Breast epithelium (tissue), 4 donors: ENCODE measurements around the gene NR5A1. TPM values are rescaled to one million over a fixed set of nuclear protein-coding genes. Genes with fewer than 3 reads are reported as not detected.
A peak's percentile ranks its signal among the peaks of the same experiment; 100 is the strongest.

Experiments used
- DNase-seq, 2 donors: peaks; one replicate each; pipeline ENCODE4 v3.0.0-alpha.2; 2019; ENCODE audit warnings: low spot score in 2 of 2
- H3K27ac ChIP-seq, 2 donors: fragments of 200-600 bp; sonication (generic) in 1 of 2; one replicate each; pipeline ENCODE4 v1.5.1; 2016 to 2019; ENCODE audit warnings: mild to moderate bottlenecking in 1 of 2
- H3K27me3 ChIP-seq, 2 donors: fragments of 200-600 bp; sonication (generic) in 1 of 2; one replicate each; pipeline versions ENCODE4 v1.5.1 to v1.6.0; 2017 to 2019; ENCODE audit warnings: control low read depth in 1 of 2, mild to moderate bottlenecking in 1 of 2
- H3K36me3 ChIP-seq: fragments of 200-600 bp; one replicate; pipeline ENCODE4 v1.5.1; 2019
- H3K4me1 ChIP-seq, 2 donors: fragments of 200-600 bp; sonication (generic); one replicate each; pipeline ENCODE4 v1.5.1; 2016 to 2019; ENCODE audit warnings: control low read depth in 1 of 2
- H3K4me3 ChIP-seq, 3 donors: fragments of 200-600 bp; sonication (generic); 1 replicate in 2 of 3; 2 replicates in 1 of 3; pipeline ENCODE4 v1.5.1; 2016 to 2019; ENCODE audit warnings: mild to moderate bottlenecking in 3 of 3, moderate library complexity in 2 of 3
- H3K9me3 ChIP-seq, 2 donors: fragments of 200-600 bp; sonication (generic) in 1 of 2; one replicate each; pipeline ENCODE4 v1.5.1; 2016 to 2019; ENCODE audit warnings: control low read depth in 1 of 2
- POLR2A ChIP-seq: fragments of 450-650 bp; IDR thresholded peaks from one replicate; pipeline ENCODE4 v1.6.1; 2016; ENCODE audit warnings: antibody characterized with exemption, mild to moderate bottlenecking, moderate library complexity
- POLR2AphosphoS5 ChIP-seq, 3 donors: sonication (generic); formaldehyde crosslinking; IDR thresholded peaks; one replicate each; pipeline ENCODE4 v1.6.1; 2017; ENCODE audit warnings: antibody characterized with exemption in 3 of 3
- intact Hi-C: fragments of 100-400 bp; cut with DNase I; formaldehyde crosslinking; loops from one replicate; pipeline ENCODE4 v1.15.1; 2023; ENCODE audit warnings: low total_unique reads
- total RNA-seq, 3 donors: library from RNA; depleted of rRNA; stranded (reverse); fragments of >200 nt; gene quantifications; one replicate each; pipeline ENCODE4 v1.1.0, GENCODE V29; 2016
- TF ChIP-seq, protein P1 (sequence below), 3 donors: fragments of 450-650 bp; IDR thresholded peaks; one replicate each; pipeline ENCODE4 v1.5.1; 2016 to 2017; ENCODE audit warnings: antibody characterized with exemption in 3 of 3, mild to moderate bottlenecking in 3 of 3, moderate library complexity in 3 of 3

Gene NR5A1
- total RNA-seq, 3 donors from 2014 or later: not detected

DNA sequence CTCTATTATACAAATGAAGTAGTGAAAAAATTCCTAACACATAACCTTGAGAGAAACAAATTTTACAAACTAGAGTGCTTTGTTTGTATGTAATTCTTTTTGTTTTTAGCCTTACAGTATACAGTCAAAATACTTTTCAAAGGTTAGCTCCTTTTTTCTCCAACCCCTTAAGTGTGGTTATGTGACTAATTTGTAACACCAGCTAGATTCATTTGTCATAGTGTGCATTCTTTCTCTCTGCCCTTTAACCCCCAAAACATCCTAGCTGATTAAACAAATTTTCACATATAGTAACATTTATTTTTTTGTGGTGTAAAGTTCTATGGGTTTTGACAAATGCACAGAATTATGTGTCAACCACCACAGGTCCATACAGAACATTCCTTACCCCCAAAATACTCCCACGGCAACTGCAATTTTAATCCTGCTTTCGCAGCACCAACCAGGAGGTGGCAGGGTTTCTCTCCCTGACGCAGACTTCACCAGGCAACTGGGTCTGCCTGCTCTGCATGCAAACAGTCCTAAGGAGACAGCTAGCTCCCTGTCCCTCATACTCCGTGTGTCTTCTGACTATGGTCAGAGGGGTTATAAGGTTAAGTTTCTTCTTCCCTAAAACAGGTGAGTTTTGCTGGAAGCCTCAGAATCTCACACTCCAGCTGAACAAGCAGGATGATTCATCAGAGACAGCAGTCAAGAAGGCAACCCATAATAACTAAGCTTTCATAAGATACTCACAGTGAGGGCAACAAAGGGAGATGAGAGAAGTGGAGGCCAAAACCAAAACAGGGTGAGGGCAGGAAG, 44.5 kb upstream of the NR5A1 start:
- Histone ChIP-seq H3K27me3 (no peaks in the 10 kb centered on the region), H3K4me1 (no peaks in the 10 kb centered on the region), H3K9me3 (no peaks in the 10 kb centered on the region), H3K4me3 (no peak overlapping the region), H3K36me3 (no peaks in the 10 kb centered on the region), H3K27ac (no peak overlapping the region)
- TF ChIP-seq, protein P1, sequence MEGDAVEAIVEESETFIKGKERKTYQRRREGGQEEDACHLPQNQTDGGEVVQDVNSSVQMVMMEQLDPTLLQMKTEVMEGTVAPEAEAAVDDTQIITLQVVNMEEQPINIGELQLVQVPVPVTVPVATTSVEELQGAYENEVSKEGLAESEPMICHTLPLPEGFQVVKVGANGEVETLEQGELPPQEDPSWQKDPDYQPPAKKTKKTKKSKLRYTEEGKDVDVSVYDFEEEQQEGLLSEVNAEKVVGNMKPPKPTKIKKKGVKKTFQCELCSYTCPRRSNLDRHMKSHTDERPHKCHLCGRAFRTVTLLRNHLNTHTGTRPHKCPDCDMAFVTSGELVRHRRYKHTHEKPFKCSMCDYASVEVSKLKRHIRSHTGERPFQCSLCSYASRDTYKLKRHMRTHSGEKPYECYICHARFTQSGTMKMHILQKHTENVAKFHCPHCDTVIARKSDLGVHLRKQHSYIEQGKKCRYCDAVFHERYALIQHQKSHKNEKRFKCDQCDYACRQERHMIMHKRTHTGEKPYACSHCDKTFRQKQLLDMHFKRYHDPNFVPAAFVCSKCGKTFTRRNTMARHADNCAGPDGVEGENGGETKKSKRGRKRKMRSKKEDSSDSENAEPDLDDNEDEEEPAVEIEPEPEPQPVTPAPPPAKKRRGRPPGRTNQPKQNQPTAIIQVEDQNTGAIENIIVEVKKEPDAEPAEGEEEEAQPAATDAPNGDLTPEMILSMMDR (IDR thresholded peaks at IDR 0.05): peak; percentile 30 to 54 (median 47)
- no peak for TF ChIP-seq POLR2AphosphoS5 (IDR thresholded peaks at IDR 0.05)
- intact Hi-C loops: loop anchor here (10.0 kb wide), 1 partner anchor 207 kb away; no protein-coding TSS in a partner anchor
- no peak for DNase-seq

DNA sequence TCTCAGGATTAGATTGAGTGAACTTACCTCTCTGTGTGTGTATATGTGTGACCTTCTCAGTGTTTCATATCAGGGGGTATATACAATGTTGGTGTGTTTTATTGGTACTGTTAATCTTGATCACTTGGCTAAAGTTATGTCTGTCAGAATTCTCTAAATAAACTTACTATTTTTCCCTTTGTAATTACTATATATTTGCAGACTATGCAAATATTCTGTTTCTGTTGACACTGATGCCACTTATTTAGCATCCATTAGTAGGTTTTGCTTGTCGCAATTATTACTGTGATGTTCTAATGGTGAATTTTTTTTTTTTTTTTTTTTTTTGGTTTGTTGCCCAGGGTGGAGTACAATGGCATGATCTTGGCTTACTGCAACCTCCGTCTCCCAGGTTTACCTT, 42.9 kb upstream of the NR5A1 start:
- Histone ChIP-seq H3K27me3 (no peaks in the 10 kb centered on the region), H3K27ac (no peak overlapping the region), H3K9me3 (no peaks in the 10 kb centered on the region), H3K36me3 (no peaks in the 10 kb centered on the region), H3K4me3 (no peak overlapping the region), H3K4me1 (no peaks in the 10 kb centered on the region)
- TF ChIP-seq POLR2AphosphoS5 (IDR thresholded peaks at IDR 0.05) (no peak), POLR2A (no peak)
- TF ChIP-seq, protein P1 (IDR thresholded peaks at IDR 0.05): no peak
- no peak for DNase-seq
- intact Hi-C loops: loop anchor here (10.0 kb wide), 1 partner anchor 205 kb away; no protein-coding TSS in a partner anchor

DNA sequence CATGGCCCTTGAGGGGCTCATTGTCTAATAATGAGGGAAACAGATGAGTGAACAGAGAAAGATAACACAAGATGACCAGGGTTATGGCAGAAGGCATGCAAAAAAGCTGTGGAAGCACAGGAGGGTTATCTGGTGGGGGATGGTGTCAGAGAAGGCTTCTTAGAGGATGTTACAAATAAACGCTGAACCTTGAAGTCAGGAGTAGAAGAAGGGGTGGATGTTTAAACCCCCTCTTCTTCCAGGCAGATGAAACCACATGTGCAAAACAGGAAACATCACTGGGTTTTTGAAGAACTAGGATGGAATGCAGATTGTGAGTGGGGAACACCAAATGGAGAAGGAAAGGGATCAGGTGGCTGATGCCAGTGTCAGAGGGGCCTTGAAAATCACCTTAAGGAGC, 41.8 kb upstream of the NR5A1 start:
- H3K27me3 ChIP-seq: no peaks in the 10 kb centered on the region
- H3K4me1 ChIP-seq: no peaks in the 10 kb centered on the region
- H3K27ac ChIP-seq: no peak overlapping the region
- DNase-seq: no peak
- TF ChIP-seq, protein P1 (IDR thresholded peaks at IDR 0.05): no peak
- TF ChIP-seq POLR2A (no peak), POLR2AphosphoS5 (IDR thresholded peaks at IDR 0.05) (no peak)
- intact Hi-C loops: loop anchor here (1.0 kb wide), 1 partner anchor 20 kb away; no protein-coding TSS in a partner anchor
- no peaks in the 10 kb centered on the region for H3K9me3 ChIP-seq
- H3K4me3 ChIP-seq: no peak overlapping the region
- H3K36me3 ChIP-seq: no peaks in the 10 kb centered on the region

DNA sequence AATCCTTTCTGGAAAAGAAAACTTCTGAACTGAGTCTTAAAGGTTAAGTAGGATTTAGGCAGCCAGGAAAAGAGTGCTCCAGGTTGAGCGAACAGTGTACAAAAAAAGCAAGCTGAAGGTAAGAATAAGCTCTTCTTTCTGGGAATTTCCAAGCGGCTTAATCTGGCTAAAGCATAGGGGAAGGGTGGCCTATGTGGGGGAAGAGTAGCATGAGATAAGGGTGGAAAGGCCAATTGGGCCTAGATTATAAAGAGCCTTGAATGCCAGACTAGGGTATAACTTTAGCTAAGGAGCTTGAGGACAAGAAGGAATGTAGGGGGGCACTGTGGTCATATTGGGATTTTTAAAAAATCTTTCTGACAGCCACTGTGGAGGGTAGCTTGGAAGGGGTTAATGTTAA, 37.3 kb upstream of the NR5A1 start:
- intact Hi-C loops: no loop called here
- Histone ChIP-seq H3K27me3 (no peaks in the 10 kb centered on the region), H3K4me1 (no peaks in the 10 kb centered on the region), H3K9me3 (no peaks in the 10 kb centered on the region), H3K27ac (no peak overlapping the region), H3K36me3 (no peaks in the 10 kb centered on the region), H3K4me3 (no peak overlapping the region)
- DNase-seq: no peak
- TF ChIP-seq, protein P1 (IDR thresholded peaks at IDR 0.05): no peak
- TF ChIP-seq POLR2A (no peak), POLR2AphosphoS5 (IDR thresholded peaks at IDR 0.05) (no peak)

DNA sequence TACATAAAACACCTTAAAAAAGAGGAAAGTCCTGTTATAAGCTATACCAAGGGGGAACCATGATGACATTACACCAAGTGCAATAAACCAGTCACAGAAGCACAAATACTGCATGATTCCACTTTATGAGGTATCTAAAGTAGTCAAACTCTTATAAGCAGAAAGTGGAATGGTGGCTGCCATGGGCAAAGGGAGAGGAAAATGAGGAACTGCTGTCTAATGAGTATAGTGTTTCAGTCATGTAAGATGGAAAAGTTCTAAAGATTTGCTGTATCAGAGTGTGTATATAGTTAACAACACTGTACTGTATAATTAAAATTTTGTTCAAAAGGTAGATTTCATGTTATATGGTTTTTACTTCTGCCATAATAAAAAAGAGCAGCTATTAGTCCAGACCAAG, 34.6 kb upstream of the NR5A1 start:
- intact Hi-C loops: no loop called here
- Histone ChIP-seq H3K9me3 (no peaks in the 10 kb centered on the region), H3K27me3 (no peaks in the 10 kb centered on the region), H3K4me1 (no peaks in the 10 kb centered on the region), H3K27ac (no peak overlapping the region), H3K4me3 (no peak overlapping the region), H3K36me3 (no peaks in the 10 kb centered on the region)
- TF ChIP-seq POLR2A (no peak), POLR2AphosphoS5 (IDR thresholded peaks at IDR 0.05) (no peak)
- TF ChIP-seq, protein P1 (IDR thresholded peaks at IDR 0.05): no peak
- no peak for DNase-seq
